Sigmoid colon (tissue), 7 donors: ENCODE results near the gene MCC. TPM values are rescaled to one million over a fixed set of nuclear protein-coding genes. Genes with fewer than 3 reads are reported as not detected.

Experiments
- DNase-seq: peaks from one replicate; pipeline ENCODE4 v3.0.0-alpha.2; 2019
- H3K27ac ChIP-seq, 4 donors: fragments of 200-600 bp; sonication (generic); one replicate each; pipeline ENCODE4 v1.5.1; 2016 to 2019; ENCODE audit warnings: mild to moderate bottlenecking in 1 of 4
- H3K27me3 ChIP-seq, 3 donors: fragments of 200-600 bp; sonication (generic); one replicate each; pipeline ENCODE4 v1.5.1; 2019; ENCODE audit warnings: mild to moderate bottlenecking in 1 of 3
- H3K36me3 ChIP-seq, 4 donors: fragments of 200-600 bp; sonication (generic); one replicate each; pipeline ENCODE4 v1.5.1; 2016 to 2019
- H3K4me1 ChIP-seq, 4 donors: fragments of 200-600 bp; sonication (generic); one replicate each; pipeline ENCODE4 v1.5.1; 2017 to 2019
- H3K4me3 ChIP-seq, 4 donors: fragments of 200-600 bp; sonication (generic); one replicate each; pipeline ENCODE4 v1.5.1; 2017 to 2019; ENCODE audit warnings: mild to moderate bottlenecking in 2 of 4, moderate library complexity in 1 of 4
- H3K9me3 ChIP-seq, 4 donors: fragments of 200-600 bp in 3 of 4; sonication (generic) in 3 of 4; one replicate each; pipeline versions ENCODE4 v1.5.1 to v1.6.1; 2013 to 2019
- CTCF ChIP-seq, 4 experiments: fragments of 450-650 bp in 3 of 4; fragments of 200-600 bp in 1 of 4; IDR thresholded peaks; one replicate each; pipeline ENCODE4 v1.5.1; 2016 to 2019; ENCODE audit warnings: antibody characterized with exemption in 4 of 4, mild to moderate bottlenecking in 3 of 4, moderate library complexity in 2 of 4
- EP300 ChIP-seq, 4 donors: sonication (generic); formaldehyde crosslinking; IDR thresholded peaks; one replicate each; pipeline ENCODE4 v1.6.1; 2017; ENCODE audit warnings: antibody characterized with exemption in 4 of 4
- POLR2A ChIP-seq, 2 donors: fragments of 450-650 bp; IDR thresholded peaks; one replicate each; pipeline ENCODE4 v1.6.1; 2016; ENCODE audit warnings: antibody characterized with exemption in 2 of 2, mild to moderate bottlenecking in 2 of 2, moderate library complexity in 2 of 2
- POLR2AphosphoS5 ChIP-seq, 4 donors: sonication (generic); formaldehyde crosslinking; IDR thresholded peaks; one replicate each; pipeline ENCODE4 v1.6.1; 2017; ENCODE audit warnings: antibody characterized with exemption in 4 of 4
- WGBS, 2 donors: extraction: QIAGEN DNeasy Blood & Tissue Kit; methylation state at CpG; one replicate each; pipeline ENCODE4 v1.1.7; 2013; 5-methylcytosine and 5-hydroxymethylcytosine counted together
- intact Hi-C: fragments of 100-400 bp; cut with DNase I; formaldehyde crosslinking; loops from one replicate; pipeline ENCODE4 v1.15.1; 2023
- polyA plus RNA-seq, 3 donors: library from polyadenylated mRNA; stranded (reverse); fragments of 200-250 nt; gene quantifications; one replicate each; pipeline ENCODE4 v1.2.3, GENCODE V29; 2013
- total RNA-seq, 4 donors: library from RNA; depleted of rRNA; stranded (reverse); fragments of >200 nt; gene quantifications; one replicate each; pipeline ENCODE4 v1.1.0, GENCODE V29; 2016
- donor health status: healthy with polysubstance abuse.
- donor health status: Bipolar disorder and iron deficiency.
- donor health status: healthy.

The MCC gene
- total and polyA plus RNA-seq, 7 donors, result 0.69 to 14.0 (median 9.1) TPM

- no peak for DNase-seq
- Histone ChIP-seq H3K9me3 (no peaks in the 10 kb centered on the region), H3K27me3 (no peaks in the 10 kb centered on the region), H3K4me3 (no peak overlapping the region), H3K27ac (no peak overlapping the region), H3K4me1 (peaks cover 0 to 4% (median 0%) of the 10 kb centered on the region in 4 donors), H3K36me3 (no peaks in the 10 kb centered on the region)
- WGBS, 2 donors, result 89 to 91% methylated on average over 3 of the region's 3 CpGs
- intact Hi-C loops, result no loop called here
- no peak for TF ChIP-seq POLR2AphosphoS5 (IDR thresholded peaks at IDR 0.05)
- no peak for TF ChIP-seq CTCF (IDR thresholded peaks at IDR 0.05)
- no peak for TF ChIP-seq POLR2A (IDR thresholded peaks at IDR 0.05)
- TF ChIP-seq EP300 (IDR thresholded peaks at IDR 0.05), result no peak
These were observed 144.9 kb downstream of the MCC start for GRCh38 chr5:113343343-113343742.

GRCh38 chr5:113340537-113340936 is 147.7 kb downstream of the MCC start:
- intact Hi-C loops, result no loop called here
- Histone ChIP-seq H3K36me3 (no peaks in the 10 kb centered on the region), H3K27me3 (no peaks in the 10 kb centered on the region), H3K4me3 (no peak overlapping the region), H3K4me1 (peaks cover 0 to 10% (median 0%) of the 10 kb centered on the region in 4 donors), H3K9me3 (no peaks in the 10 kb centered on the region), H3K27ac (no peak overlapping the region)
- 78 to 88% methylated on average over 7 of the region's 7 CpGs for WGBS, 2 donors
- TF ChIP-seq CTCF (IDR thresholded peaks at IDR 0.05), result no peak
- no peak for DNase-seq

GRCh38 chr5:113338628-113339027 is 149.6 kb downstream of the MCC start:
- intact Hi-C loops, result loop anchor here (10.0 kb wide), 1 partner anchor 344 kb away; no protein-coding TSS in a partner anchor
- DNase-seq, result no peak
- H3K36me3 ChIP-seq, result no peaks in the 10 kb centered on the region
- no peaks in the 10 kb centered on the region for H3K27me3 ChIP-seq
- TF ChIP-seq POLR2A (IDR thresholded peaks at IDR 0.05), result no peak
- no peak for TF ChIP-seq EP300 (IDR thresholded peaks at IDR 0.05)
- no peak for TF ChIP-seq POLR2AphosphoS5 (IDR thresholded peaks at IDR 0.05)
- TF ChIP-seq CTCF (IDR thresholded peaks at IDR 0.05), result no peak
- H3K9me3 ChIP-seq, result no peaks in the 10 kb centered on the region
- H3K4me1 ChIP-seq, result peaks cover 0 to 10% (median 0%) of the 10 kb centered on the region in 4 donors
- H3K27ac ChIP-seq, result no peak overlapping the region
- WGBS, 2 donors, result 54 to 83% methylated on average over 3 of the region's 3 CpGs
- H3K4me3 ChIP-seq, result no peak overlapping the region

- 81 to 87% methylated on average over 6 of the region's 6 CpGs for WGBS, 2 donors
- Histone ChIP-seq H3K4me1 (peaks cover 0 to 10% (median 0%) of the 10 kb centered on the region in 4 donors), H3K27me3 (no peaks in the 10 kb centered on the region), H3K27ac (no peak overlapping the region), H3K4me3 (no peak overlapping the region), H3K36me3 (no peaks in the 10 kb centered on the region), H3K9me3 (no peaks in the 10 kb centered on the region)
- intact Hi-C loops, result loop anchor here (10.0 kb wide), 1 partner anchor 343 kb away; no protein-coding TSS in a partner anchor
- no peak for TF ChIP-seq EP300 (IDR thresholded peaks at IDR 0.05)
- no peak for TF ChIP-seq CTCF (IDR thresholded peaks at IDR 0.05)
- no peak for TF ChIP-seq POLR2A (IDR thresholded peaks at IDR 0.05)
- no peak for TF ChIP-seq POLR2AphosphoS5 (IDR thresholded peaks at IDR 0.05)
- DNase-seq, result no peak
These were observed 150.5 kb downstream of the MCC start for GRCh38 chr5:113337515-113338415.
